Progenitor cell of endocrine pancreas (in vitro differentiated cells): ENCODE results near the gene RPL27. TPM values are rescaled to one million over a fixed set of nuclear protein-coding genes. Genes with fewer than 3 reads are reported as not detected.
"Not testable (repeated sequence)": the region's sequence is repeated elsewhere in the genome, so short reads cannot be mapped to it uniquely, and the experiment has no call there.

Source experiments
- DNase-seq: peaks from one replicate; pipeline ENCODE4 v3.0.0; 2021; ENCODE audit warnings: low spot score; ENCODE audit not compliant: unreplicated experiment
- H3K27ac Mint-ChIP-seq: 2 replicates; pipeline ENCODE4 v1.8.0; 2021; ENCODE audit warnings: mild to moderate bottlenecking, moderate library complexity, mixed read lengths
- H3K27me3 Mint-ChIP-seq: 2 replicates; pipeline ENCODE4 v1.8.0; 2021; ENCODE audit warnings: mixed read lengths
- H3K36me3 Mint-ChIP-seq: 2 replicates; pipeline ENCODE4 v1.8.0; 2022; ENCODE audit warnings: mixed read lengths; ENCODE audit not compliant: insufficient read depth
- H3K4me1 Mint-ChIP-seq: 2 replicates; pipeline ENCODE4 v1.8.0; 2021; ENCODE audit warnings: low read depth, mixed read lengths
- H3K4me3 Mint-ChIP-seq: 2 replicates; pipeline ENCODE4 v1.8.0; 2021; ENCODE audit warnings: low read depth, mild to moderate bottlenecking, moderate library complexity, mixed read lengths
- H3K9me3 Mint-ChIP-seq: 2 replicates; pipeline ENCODE4 v1.8.0; 2021; ENCODE audit warnings: low read depth, mixed read lengths
- CTCF ChIP-seq: fragments of 200-600 bp; sonication (generic); IDR thresholded peaks from one replicate; pipeline ENCODE4 v1.5.0; 2021; ENCODE audit warnings: antibody characterized with exemption, mild to moderate bottlenecking; ENCODE audit not compliant: unreplicated experiment
- total RNA-seq: library from RNA; stranded (reverse); gene quantifications from 2 replicates; pipeline ENCODE4 v1.2.1, GENCODE V29; 2021

RPL27 gene
- total RNA-seq, 1 donor from 2014 or later, result 862 TPM

DNA sequence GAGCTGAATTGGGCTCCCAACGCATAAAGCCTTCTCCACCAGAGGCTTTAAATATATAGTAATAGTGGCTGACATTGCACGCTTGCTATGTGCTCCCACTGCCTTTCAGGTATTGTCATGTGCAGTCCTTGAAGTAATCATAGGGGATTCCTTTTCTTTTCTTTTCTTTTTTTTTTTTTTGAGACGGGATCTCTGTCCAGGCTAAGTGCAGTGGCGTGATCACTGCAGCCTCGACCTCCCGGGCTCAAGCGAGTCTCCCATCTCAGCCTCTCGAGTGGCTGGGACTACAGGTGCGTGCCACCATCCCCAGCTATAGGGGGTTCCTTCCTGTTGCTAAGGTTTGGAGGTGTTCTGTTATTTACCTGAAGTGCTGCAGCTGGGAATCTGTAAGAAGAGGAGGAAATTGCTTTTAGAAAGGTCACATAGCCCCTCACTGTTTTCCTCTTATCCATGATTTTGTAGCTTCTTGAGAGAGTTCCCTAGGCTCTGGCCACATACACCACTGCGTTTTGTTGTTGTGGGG lies 845 bp downstream of the RPL27 start:
- Mint-ChIP-seq H3K27ac (peak overlapping the region; percentile 99), H3K9me3 (no peaks in the 10 kb centered on the region), H3K27me3 (no peaks in the 10 kb centered on the region), H3K4me1 (peaks cover 24% of the 10 kb centered on the region), H3K4me3 (peak overlapping the region; percentile 88), H3K36me3 (peaks cover 16% of the 10 kb centered on the region)
- no peak for TF ChIP-seq CTCF
- no peak for DNase-seq

DNA sequence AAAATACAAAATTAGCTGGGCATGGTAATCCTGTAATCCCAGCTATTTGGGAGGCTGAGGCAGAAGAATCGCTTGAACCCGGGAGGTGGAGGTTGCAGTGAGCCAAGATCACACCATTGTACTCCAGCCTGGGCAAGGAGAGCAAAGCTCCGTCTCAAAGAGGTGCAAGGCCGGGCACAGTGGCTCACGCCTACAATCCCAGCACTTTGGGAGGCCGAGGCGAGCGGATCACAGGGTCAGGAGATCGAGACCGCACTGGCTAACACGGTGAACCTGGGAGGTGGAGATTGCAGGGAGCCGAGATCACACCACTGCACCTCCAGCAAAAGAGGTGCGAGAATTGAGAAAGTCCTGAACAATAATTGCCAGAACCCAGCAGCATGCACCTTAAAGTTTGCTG lies 2.7 kb downstream of the RPL27 start:
- H3K27ac Mint-ChIP-seq, DNase-seq, H3K9me3 Mint-ChIP-seq, H3K4me3 Mint-ChIP-seq, H3K27me3 Mint-ChIP-seq: not testable (repeated sequence)
- Mint-ChIP-seq H3K4me1 (peaks cover 19% of the 10 kb centered on the region), H3K36me3 (peaks cover 14% of the 10 kb centered on the region)

GRCh38 chr17:43003542-43004172 lies 5.4 kb downstream of the RPL27 start:
- no peak overlapping the region for H3K4me3 Mint-ChIP-seq
- no peaks in the 10 kb centered on the region for H3K9me3 Mint-ChIP-seq
- TF ChIP-seq CTCF, result no peak
- peaks cover 9% of the 10 kb centered on the region for H3K4me1 Mint-ChIP-seq
- H3K27ac Mint-ChIP-seq, result peak overlapping the region; percentile 74
- no peaks in the 10 kb centered on the region for H3K27me3 Mint-ChIP-seq
- DNase-seq, result no peak
- H3K36me3 Mint-ChIP-seq, result peaks cover 14% of the 10 kb centered on the region

DNA sequence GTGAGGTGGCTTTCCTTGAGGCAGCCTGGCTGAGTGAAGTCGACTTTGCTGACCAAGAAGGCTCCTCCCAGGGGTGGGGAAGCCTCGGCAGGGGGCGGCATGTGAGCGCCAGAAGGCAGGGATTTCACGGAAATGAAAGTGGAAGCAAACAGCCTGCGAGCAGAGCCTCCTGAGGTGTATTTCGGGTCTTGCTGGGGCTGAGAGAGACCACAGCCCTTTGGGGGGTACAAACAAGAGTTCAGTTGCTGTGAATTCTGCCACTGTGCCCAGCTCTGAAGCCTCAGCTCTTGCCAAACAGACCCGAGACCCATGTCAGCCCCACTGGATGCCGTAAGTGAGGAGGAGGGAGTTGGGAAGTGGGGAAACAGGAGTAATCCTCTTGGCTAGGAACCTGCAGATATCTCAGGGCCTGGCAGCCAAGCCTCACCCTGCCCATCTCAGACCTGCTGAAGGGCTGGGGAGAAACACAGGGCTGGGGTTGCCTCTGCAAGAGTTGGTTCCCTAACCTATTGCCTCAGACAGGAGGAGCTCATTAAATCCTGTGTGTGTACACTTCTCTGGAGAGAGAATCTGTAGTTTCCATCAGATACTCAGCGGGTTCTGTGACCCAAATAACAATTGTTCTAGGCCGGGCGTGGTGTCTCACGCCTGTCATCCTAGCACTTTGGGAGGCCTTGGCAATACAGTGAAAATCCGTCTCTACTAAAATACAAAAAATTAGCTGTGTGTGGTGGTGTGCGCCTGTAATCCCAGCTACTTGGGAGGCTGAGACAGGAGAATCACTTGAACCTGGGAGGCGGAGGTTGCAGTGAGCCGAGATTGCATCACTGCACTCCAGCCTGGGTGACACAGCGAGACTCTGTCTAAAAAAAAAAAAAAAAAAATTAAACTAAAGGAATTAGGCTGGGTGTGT lies 8.7 kb downstream of the RPL27 start, which contains the start of gene IFI35:
TSS of gene IFI35 (plus strand) at position 146 of the 913 bp plus-strand sequence. CDS start at position 310, 164 bp downstream.
- peak within 1 kb of the TSS; percentile 81 for H3K27ac Mint-ChIP-seq
- H3K4me3 Mint-ChIP-seq, result peak within 1 kb of the TSS; percentile 55
- no peaks in the 10 kb centered on the region for H3K27me3 Mint-ChIP-seq
- peaks cover 4% of the 10 kb centered on the region for H3K36me3 Mint-ChIP-seq
- DNase-seq, result no peak
- H3K4me1 Mint-ChIP-seq, result peaks cover 3% of the 10 kb centered on the region
- peak; percentile 16 for TF ChIP-seq CTCF
- no peaks in the 10 kb centered on the region for H3K9me3 Mint-ChIP-seq

DNA sequence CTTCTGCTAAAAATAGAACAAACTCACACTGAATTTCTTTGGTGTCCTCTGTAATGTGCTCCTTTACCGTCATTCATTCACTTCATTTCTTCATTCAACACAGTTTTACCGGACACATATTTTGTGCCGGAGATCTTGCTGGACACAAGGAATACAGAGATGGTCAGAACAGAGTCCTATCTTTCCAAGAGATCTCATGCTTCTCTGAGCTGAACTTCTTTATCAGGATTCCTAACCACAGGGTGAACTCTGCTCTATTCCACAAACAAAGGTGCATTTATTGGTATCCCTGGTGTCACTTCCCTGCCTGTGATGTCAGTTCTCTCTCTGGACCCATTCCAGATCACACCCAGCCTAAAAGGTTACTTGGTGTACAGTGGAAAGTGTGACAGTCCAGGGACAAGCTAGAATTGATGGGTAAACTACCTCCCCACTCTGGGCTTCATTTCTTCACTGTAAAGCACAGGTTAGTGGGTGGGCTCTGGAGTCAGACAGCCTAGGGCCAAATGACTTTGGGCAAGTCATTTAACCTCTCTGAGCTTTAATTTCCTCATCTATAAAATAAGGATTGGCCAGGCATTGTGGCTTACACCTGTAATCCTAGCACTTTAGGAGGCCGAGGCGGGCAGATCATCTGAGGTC lies 12.6 kb downstream of the RPL27 start:
- peak overlapping the region; percentile 71 for H3K27ac Mint-ChIP-seq
- H3K4me3 Mint-ChIP-seq, result no peak overlapping the region
- peaks cover 6% of the 10 kb centered on the region for H3K4me1 Mint-ChIP-seq
- H3K36me3 Mint-ChIP-seq, result peaks cover 8% of the 10 kb centered on the region
- TF ChIP-seq CTCF, result no peak
- DNase-seq, result no peak
- H3K27me3 Mint-ChIP-seq, result no peaks in the 10 kb centered on the region
- no peaks in the 10 kb centered on the region for H3K9me3 Mint-ChIP-seq
